HG02763 (cell line): ENCODE results near the gene CPT1A.

ENCODE experiments used
- ATAC-seq: cut with Tn5 transposase; IDR thresholded peaks from one replicate; pipeline ENCODE4 v1.9.1; 2021; ENCODE audit warnings: mild to moderate bottlenecking, moderate library complexity; ENCODE audit not compliant: unreplicated experiment

Gene CPT1A

GRCh38 chr11:68854273-68854958 lies 12.7 kb upstream of the CPT1A start:
- no peak for ATAC-seq

GRCh38 chr11:68852628-68853027 lies 10.9 kb upstream of the CPT1A start:
- ATAC-seq = no peak

DNA sequence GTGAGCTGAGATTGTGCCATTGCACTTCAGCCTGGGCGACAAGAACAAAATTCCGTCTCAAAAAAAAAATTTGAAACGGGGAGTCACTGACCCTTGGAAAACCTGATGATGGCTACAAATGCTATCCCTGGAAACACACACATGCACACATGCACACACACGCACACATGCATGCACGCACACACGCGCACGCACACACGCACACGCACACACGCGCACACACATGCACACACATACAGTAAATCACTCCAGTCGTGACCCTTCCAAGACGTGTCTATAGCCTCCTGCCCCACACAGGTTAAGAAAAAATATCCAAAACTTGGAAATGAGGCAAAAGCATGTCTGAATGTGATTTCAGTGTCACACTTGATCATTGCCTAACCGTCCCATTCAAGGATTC lies 6.7 kb upstream of the CPT1A start:
- ATAC-seq = no peak

DNA sequence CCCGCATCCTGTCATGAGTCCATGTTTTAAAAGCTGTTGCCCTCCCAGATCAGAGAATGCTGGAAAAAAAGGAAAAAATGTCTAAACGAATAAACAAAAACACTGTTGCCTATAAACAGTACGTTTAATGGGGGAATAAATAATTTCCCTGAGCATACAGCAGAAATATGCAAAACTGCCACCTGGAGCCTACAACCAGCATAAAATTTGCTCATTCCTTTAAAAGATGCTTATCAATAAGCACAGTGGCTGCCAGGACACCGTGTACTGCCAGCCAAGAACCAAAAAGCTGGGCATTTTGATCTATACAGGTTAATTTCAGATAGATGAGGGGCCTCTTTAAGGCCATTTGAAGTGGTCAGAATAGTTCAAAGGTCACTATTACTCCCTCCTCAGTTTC lies 5.7 kb upstream of the CPT1A start:
- ATAC-seq = no peak

GRCh38 chr11:68845351-68846002 lies 3.8 kb upstream of the CPT1A start:
- no peak for ATAC-seq

GRCh38 chr11:68844801-68845200 lies 3.1 kb upstream of the CPT1A start:
- no peak for ATAC-seq

GRCh38 chr11:68844376-68844775 lies 2.7 kb upstream of the CPT1A start:
- no peak for ATAC-seq

GRCh38 chr11:68843703-68844312 lies 2.1 kb upstream of the CPT1A start:
- peak; percentile 36 for ATAC-seq

- no peak for ATAC-seq
These were observed 1.4 kb upstream of the CPT1A start for GRCh38 chr11:68843052-68843561.

- no peak for ATAC-seq
These were observed 823 bp upstream of the CPT1A start for GRCh38 chr11:68842427-68843051.

DNA sequence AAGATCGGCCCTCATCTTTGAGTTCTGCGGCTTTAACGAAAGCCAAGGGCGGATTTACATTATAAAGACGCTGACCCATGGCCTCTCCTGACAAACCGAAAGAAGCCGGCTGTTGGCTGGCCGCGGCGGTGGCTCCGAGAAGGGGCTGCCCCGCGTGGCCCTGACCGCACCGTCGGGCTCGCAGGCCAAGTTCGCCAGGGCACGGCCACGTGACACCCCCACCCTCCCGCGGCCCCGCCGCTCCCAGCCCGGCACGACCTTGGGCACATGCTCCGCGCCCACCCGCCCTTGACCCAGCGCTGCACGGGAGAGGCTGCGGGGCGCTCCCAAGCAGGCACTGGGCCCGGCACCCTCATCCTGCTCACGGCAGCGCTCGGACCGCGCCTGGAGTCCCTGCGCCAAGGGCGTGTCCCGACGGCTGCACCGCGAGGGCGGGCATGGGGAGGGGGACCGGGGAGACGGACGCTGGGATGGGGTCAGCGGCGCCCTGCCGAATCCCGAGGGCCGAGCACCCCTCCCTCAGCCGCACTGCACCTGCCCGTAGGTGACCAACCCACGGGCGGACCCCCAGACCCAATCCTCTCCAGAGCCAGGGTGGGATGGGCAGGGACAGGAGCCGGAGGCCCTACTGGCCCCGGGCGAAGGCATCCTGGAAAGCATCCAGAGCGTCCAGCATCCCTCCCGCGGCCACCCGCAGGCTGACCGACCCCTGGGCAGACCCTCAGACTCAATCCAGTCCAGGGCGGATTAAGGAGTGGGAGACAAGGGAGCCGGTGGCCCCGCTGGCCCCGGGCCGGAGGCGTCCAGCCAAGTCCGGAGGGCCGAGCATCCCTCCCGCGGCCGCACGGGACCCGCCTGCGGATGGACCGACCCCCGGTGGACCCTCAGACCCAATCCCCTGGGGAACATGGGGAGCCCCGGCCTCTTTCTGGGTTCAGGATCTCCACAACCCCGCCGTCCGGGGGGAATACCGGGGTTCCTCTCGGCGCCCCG lies 759 bp downstream of the CPT1A start:
- no peak for ATAC-seq

GRCh38 chr11:68839911-68840641 lies 1.6 kb downstream of the CPT1A start:
- no peak for ATAC-seq

GRCh38 chr11:68839054-68839865 lies 2.5 kb downstream of the CPT1A start:
- ATAC-seq = peak; percentile 50

DNA sequence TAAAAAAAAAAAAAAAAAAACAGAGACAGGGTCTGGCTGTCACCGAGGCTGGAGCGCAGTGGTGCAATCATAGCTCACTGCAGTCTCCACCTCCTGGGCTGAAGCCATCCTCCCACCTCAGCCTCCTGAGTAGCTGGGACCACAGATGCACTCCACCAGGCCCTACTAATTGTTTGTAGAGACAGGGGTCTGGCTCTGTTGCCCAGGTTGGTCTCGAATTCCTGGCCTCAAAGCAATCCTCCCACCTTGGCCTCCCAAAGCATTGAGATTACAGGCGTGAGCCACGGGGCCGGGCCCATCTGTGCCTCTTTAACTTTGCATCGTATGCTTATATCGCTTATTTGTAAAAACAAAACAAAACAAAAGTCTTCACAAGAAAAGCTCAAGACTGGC lies 3.1 kb downstream of the CPT1A start:
- no peak for ATAC-seq

DNA sequence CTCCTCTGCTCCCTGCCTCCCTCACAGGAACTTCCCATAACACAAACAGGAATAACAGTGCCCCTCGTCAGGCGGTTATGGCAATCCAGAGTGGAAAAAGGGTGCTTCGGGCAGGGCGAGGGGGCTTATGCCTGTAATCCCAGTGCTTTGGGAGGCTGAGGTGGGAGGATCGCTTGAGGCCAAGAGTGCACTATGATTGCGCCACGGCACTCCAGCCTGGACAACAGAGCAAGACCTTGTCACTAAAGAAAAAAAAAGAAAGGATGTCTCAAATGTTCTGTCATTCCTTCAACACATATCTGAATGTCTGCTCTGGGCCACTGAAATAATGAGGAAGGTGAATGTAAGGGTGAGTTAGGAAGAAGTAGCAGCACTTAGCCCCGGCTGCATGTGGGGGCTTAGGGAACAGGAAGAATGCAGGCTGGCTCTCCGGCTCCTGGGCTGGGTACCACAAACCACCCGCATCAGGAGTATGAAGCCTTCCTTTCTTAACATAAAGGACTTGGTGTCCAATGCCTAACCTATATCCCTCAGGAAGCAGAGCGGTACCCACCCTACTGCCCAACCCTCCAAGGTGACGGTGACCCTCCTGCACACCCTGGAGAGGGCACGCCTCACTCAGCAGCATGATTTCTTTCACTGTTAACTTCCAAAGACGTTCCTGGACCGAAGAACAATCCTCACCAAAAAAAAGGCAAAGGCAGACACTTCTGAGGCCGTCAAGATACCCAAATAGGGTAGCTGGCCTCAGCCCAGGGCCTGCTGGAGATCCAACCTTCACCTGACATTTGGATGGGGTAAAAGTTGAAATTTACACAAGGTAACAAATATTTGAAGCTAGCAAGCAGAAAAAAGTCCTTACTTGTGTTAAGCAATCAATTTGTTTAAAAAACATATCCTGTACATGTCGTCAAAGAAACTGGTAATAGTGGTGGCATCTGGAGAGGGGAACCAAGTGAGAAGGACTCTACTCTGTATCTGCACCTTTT lies 3.8 kb downstream of the CPT1A start:
- ATAC-seq = no peak

GRCh38 chr11:68835749-68836148 lies 6.0 kb downstream of the CPT1A start:
- no peak for ATAC-seq

GRCh38 chr11:68835328-68835727 lies 6.4 kb downstream of the CPT1A start:
- ATAC-seq = no peak
